Sigmoid colon (tissue), 7 donors: Measurements from ENCODE around the gene TMEM40. TPM values are rescaled to one million over a fixed set of nuclear protein-coding genes. Genes with fewer than 3 reads are reported as not detected.

ENCODE experiments used
- DNase-seq: peaks from one replicate; pipeline ENCODE4 v3.0.0-alpha.2; 2019
- H3K27ac ChIP-seq, 4 donors: fragments of 200-600 bp; sonication (generic); one replicate each; pipeline ENCODE4 v1.5.1; 2016 to 2019; ENCODE audit warnings: mild to moderate bottlenecking in 1 of 4
- H3K27me3 ChIP-seq, 3 donors: fragments of 200-600 bp; sonication (generic); one replicate each; pipeline ENCODE4 v1.5.1; 2019; ENCODE audit warnings: mild to moderate bottlenecking in 1 of 3
- H3K36me3 ChIP-seq, 4 donors: fragments of 200-600 bp; sonication (generic); one replicate each; pipeline ENCODE4 v1.5.1; 2016 to 2019
- H3K4me1 ChIP-seq, 4 donors: fragments of 200-600 bp; sonication (generic); one replicate each; pipeline ENCODE4 v1.5.1; 2017 to 2019
- H3K4me3 ChIP-seq, 4 donors: fragments of 200-600 bp; sonication (generic); one replicate each; pipeline ENCODE4 v1.5.1; 2017 to 2019; ENCODE audit warnings: mild to moderate bottlenecking in 2 of 4, moderate library complexity in 1 of 4
- H3K9me3 ChIP-seq, 4 donors: fragments of 200-600 bp in 3 of 4; sonication (generic) in 3 of 4; one replicate each; pipeline versions ENCODE4 v1.5.1 to v1.6.1; 2013 to 2019
- EP300 ChIP-seq, 4 donors: sonication (generic); formaldehyde crosslinking; IDR thresholded peaks; one replicate each; pipeline ENCODE4 v1.6.1; 2017; ENCODE audit warnings: antibody characterized with exemption in 4 of 4
- POLR2A ChIP-seq, 2 donors: fragments of 450-650 bp; IDR thresholded peaks; one replicate each; pipeline ENCODE4 v1.6.1; 2016; ENCODE audit warnings: antibody characterized with exemption in 2 of 2, mild to moderate bottlenecking in 2 of 2, moderate library complexity in 2 of 2
- POLR2AphosphoS5 ChIP-seq, 4 donors: sonication (generic); formaldehyde crosslinking; IDR thresholded peaks; one replicate each; pipeline ENCODE4 v1.6.1; 2017; ENCODE audit warnings: antibody characterized with exemption in 4 of 4
- WGBS, 2 donors: extraction: QIAGEN DNeasy Blood & Tissue Kit; methylation state at CpG; one replicate each; pipeline ENCODE4 v1.1.7; 2013; 5-methylcytosine and 5-hydroxymethylcytosine counted together
- intact Hi-C: fragments of 100-400 bp; cut with DNase I; formaldehyde crosslinking; loops from one replicate; pipeline ENCODE4 v1.15.1; 2023
- polyA plus RNA-seq, 3 donors: library from polyadenylated mRNA; stranded (reverse); fragments of 200-250 nt; gene quantifications; one replicate each; pipeline ENCODE4 v1.2.3, GENCODE V29; 2013
- total RNA-seq, 4 donors: library from RNA; depleted of rRNA; stranded (reverse); fragments of >200 nt; gene quantifications; one replicate each; pipeline ENCODE4 v1.1.0, GENCODE V29; 2016
- TF ChIP-seq, protein P1 (sequence below), 4 experiments: fragments of 450-650 bp in 3 of 4; fragments of 200-600 bp in 1 of 4; IDR thresholded peaks; one replicate each; pipeline ENCODE4 v1.5.1; 2016 to 2019; ENCODE audit warnings: antibody characterized with exemption in 4 of 4, mild to moderate bottlenecking in 3 of 4, moderate library complexity in 2 of 4
- donor health status: healthy with polysubstance abuse.
- donor health status: Bipolar disorder and iron deficiency.
- donor health status: healthy.

The TMEM40 gene
- total and polyA plus RNA-seq, 7 donors, result 0.10 to 0.60 TPM; not detected in 5

DNA sequence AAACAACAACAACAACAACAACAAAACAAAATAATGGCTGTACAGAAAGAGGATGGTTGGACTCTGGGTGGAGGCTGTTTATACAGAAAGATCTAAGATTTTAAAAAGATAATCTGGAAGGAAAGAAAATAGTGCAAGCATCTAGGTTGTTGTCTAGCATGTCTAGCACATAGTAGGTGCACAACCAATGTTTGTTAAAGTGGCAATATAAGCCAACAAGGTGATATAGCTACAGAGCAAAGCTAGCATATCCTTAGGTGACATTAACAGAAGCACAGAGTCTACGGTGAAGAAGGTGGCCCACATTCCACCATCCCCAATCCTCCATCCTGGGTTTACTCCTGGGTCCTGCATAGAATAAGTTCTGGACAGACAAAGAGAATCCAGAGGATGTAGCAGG is 4.7 kb downstream of the TMEM40 start:
- intact Hi-C loops, result no loop called here
- no peak for DNase-seq
- Histone ChIP-seq H3K27ac (no peak overlapping the region), H3K4me1 (peaks cover 0 to 31% (median 20%) of the 10 kb centered on the region in 4 donors), H3K4me3 (no peak overlapping the region), H3K9me3 (no peaks in the 10 kb centered on the region), H3K36me3 (no peaks in the 10 kb centered on the region), H3K27me3 (no peaks in the 10 kb centered on the region)
- TF ChIP-seq POLR2A (IDR thresholded peaks at IDR 0.05) (no peak), POLR2AphosphoS5 (IDR thresholded peaks at IDR 0.05) (no peak), EP300 (IDR thresholded peaks at IDR 0.05) (no peak)
- TF ChIP-seq, protein P1, sequence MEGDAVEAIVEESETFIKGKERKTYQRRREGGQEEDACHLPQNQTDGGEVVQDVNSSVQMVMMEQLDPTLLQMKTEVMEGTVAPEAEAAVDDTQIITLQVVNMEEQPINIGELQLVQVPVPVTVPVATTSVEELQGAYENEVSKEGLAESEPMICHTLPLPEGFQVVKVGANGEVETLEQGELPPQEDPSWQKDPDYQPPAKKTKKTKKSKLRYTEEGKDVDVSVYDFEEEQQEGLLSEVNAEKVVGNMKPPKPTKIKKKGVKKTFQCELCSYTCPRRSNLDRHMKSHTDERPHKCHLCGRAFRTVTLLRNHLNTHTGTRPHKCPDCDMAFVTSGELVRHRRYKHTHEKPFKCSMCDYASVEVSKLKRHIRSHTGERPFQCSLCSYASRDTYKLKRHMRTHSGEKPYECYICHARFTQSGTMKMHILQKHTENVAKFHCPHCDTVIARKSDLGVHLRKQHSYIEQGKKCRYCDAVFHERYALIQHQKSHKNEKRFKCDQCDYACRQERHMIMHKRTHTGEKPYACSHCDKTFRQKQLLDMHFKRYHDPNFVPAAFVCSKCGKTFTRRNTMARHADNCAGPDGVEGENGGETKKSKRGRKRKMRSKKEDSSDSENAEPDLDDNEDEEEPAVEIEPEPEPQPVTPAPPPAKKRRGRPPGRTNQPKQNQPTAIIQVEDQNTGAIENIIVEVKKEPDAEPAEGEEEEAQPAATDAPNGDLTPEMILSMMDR (IDR thresholded peaks at IDR 0.05), result no peak
- WGBS, 2 donors, result 91 to 96% methylated on average over 1 of the region's 1 CpG

DNA sequence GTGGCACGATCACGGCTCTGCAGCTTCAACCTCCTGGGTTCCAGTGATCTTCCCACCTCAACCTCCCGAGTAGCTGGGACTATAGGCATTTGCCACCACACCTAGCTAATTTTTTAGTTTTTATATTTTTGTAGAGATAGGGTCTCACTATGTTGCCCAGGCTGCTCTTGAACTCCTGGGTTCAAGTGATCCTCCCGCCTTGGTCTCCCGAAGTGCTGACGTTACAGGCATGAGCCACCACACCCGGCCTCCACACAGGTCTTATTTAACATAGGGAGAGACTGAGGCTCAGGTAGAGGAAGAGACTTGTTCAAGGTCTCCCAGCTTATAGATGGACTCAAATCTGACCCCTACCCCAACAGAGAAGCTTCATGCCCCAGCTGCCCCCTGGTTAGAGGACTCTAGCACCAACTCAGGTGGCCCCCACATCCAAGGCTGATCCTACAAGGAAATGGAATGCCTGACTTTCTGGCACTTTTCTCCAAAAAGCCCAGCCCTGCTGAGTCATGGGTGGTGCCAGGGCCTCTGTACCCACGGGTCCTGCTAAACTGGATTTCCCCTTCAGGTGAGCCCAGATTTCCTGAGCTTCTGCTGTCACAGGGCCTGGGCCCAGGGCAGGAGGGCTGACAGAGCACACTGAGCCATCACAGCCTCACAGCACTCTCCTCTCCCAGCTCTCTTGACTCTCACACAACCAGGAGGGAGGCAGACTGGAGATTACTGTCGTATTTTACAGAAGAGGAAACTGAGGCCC is 5.6 kb downstream of the TMEM40 start:
- TF ChIP-seq POLR2AphosphoS5 (IDR thresholded peaks at IDR 0.05) (no peak), POLR2A (IDR thresholded peaks at IDR 0.05) (no peak), EP300 (IDR thresholded peaks at IDR 0.05) (no peak)
- TF ChIP-seq, protein P1 (IDR thresholded peaks at IDR 0.05), result no peak
- no peaks in the 10 kb centered on the region for H3K36me3 ChIP-seq
- no peak for DNase-seq
- 84 to 85% methylated on average over 9 of the region's 9 CpGs for WGBS, 2 donors
- H3K9me3 ChIP-seq, result no peaks in the 10 kb centered on the region
- no peaks in the 10 kb centered on the region for H3K27me3 ChIP-seq
- H3K27ac ChIP-seq, result no peak overlapping the region
- H3K4me1 ChIP-seq, result peaks cover 0 to 26% (median 16%) of the 10 kb centered on the region in 4 donors
- intact Hi-C loops, result no loop called here
- no peak overlapping the region for H3K4me3 ChIP-seq

DNA sequence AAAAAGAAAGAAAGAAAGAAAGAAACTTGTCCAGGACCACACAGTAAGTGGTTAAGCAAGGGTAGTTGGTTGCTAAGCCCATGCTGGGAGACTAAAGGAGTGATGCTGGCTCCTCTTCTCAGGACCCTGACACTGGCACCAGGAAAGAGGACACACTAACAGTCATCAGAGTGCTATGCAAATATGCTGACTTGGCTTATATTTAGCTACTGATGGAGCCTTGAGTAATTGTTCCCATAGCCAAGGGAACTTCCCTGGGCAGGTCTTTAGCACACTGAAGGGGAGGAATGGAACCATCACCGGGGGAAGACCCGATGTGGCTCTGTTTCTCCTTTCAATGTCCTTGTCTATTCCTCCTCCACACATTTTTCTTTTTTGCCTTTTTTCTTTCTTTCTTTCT is 6.2 kb downstream of the TMEM40 start:
- Histone ChIP-seq H3K36me3 (no peaks in the 10 kb centered on the region), H3K27me3 (no peaks in the 10 kb centered on the region), H3K27ac (no peak overlapping the region), H3K4me3 (no peak overlapping the region), H3K4me1 (peaks cover 0 to 20% (median 11%) of the 10 kb centered on the region in 4 donors), H3K9me3 (no peaks in the 10 kb centered on the region)
- intact Hi-C loops, result no loop called here
- DNase-seq, result no peak
- WGBS, 2 donors, result 87 to 90% methylated on average over 2 of the region's 2 CpGs
- TF ChIP-seq POLR2A (IDR thresholded peaks at IDR 0.05) (no peak), POLR2AphosphoS5 (IDR thresholded peaks at IDR 0.05) (no peak), EP300 (IDR thresholded peaks at IDR 0.05) (no peak)
- TF ChIP-seq, protein P1 (IDR thresholded peaks at IDR 0.05), result no peak

DNA sequence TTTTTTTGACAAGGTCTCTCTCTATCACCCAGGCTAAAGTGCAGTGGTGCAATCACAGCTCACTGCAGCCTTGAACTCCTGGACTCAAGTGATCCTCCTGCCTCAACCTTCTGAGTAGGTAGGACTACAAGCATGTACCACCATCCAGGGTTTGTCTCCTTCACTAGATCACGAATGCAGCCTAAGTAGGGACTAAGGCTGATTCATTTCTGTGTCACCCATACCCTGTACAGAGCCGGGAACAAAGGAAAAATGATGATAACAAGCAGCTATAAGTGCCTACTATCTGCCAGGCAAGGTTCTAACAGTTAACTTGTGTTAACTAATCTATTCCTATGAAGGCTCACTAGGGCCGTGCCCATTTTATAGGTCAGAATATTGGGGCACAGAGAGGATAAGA is 7.0 kb downstream of the TMEM40 start:
- Histone ChIP-seq H3K27ac (no peak overlapping the region), H3K27me3 (no peaks in the 10 kb centered on the region), H3K4me3 (no peak overlapping the region), H3K36me3 (no peaks in the 10 kb centered on the region), H3K9me3 (no peaks in the 10 kb centered on the region), H3K4me1 (peaks cover 0 to 17% (median 11%) of the 10 kb centered on the region in 4 donors)
- no peak for TF ChIP-seq POLR2AphosphoS5 (IDR thresholded peaks at IDR 0.05)
- TF ChIP-seq, protein P1 (IDR thresholded peaks at IDR 0.05), result no peak
- TF ChIP-seq POLR2A (IDR thresholded peaks at IDR 0.05), result no peak
- no peak for TF ChIP-seq EP300 (IDR thresholded peaks at IDR 0.05)
- no peak for DNase-seq
- intact Hi-C loops, result no loop called here
- 54 to 59% methylated on average over 3 of the region's 3 CpGs for WGBS, 2 donors
